HG03060 (cell line): ENCODE measurements around the gene PIK3IP1.
"Not testable (repeated sequence)": the region's sequence is repeated elsewhere in the genome, so short reads cannot be mapped to it uniquely, and the experiment has no call there.

Experiments used
- ATAC-seq: cut with Tn5 transposase; IDR thresholded peaks from one replicate; pipeline ENCODE4 v1.9.1; 2021; ENCODE audit warnings: low read depth, moderate number of reproducible peaks; ENCODE audit not compliant: unreplicated experiment

PIK3IP1 gene

DNA sequence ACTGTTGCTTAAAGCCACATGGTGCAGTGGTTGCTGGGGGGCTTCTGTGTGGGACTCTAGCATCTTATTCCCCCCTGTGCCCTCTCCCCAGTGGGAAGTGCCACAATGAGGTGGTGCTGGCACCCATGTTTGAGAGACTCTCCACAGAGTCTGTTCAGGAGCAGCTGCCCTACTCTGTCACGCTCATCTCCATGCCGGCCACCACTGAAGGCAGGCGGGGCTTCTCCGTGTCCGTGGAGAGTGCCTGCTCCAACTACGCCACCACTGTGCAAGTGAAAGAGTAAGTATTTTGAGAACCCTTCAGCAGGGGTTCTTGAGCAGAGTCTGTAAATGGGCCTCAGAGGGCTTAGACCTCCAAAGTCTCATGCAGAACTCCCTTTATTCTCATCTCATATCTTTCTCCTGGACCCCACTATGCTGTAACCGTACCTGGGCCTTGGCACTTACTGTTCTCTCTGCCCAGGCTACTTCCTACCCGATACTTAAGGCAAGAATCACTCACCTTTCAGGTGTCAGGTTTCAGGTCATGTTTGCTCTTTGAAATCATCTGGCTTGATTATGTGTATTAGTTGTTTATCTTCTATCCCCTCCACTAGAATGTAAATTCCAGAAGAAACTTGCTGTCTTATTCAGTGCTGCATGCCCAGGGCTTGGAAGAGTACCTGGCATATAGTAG, 32.4 kb downstream of the PIK3IP1 start:
- no peak for ATAC-seq

DNA sequence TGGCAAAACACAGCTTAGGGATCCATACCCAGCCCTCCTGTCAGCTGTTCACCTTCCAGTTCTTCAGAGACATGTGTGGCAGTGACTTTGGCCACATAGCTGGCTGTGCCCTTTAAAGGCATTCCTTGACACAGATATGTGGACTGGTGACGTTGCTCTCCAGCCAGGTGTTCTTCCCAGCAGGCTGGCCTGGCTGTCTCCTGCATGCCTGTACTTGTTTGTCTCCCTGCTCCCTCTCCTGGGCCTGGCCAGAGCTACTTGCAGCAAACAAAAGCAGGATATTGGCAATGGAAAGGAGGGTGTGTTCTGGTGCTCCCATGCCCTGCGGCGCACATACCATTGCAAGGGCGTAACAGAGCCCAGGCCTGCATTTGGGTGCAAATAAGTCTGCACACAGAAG, 38.3 kb downstream of the PIK3IP1 start:
- ATAC-seq, result no peak

DNA sequence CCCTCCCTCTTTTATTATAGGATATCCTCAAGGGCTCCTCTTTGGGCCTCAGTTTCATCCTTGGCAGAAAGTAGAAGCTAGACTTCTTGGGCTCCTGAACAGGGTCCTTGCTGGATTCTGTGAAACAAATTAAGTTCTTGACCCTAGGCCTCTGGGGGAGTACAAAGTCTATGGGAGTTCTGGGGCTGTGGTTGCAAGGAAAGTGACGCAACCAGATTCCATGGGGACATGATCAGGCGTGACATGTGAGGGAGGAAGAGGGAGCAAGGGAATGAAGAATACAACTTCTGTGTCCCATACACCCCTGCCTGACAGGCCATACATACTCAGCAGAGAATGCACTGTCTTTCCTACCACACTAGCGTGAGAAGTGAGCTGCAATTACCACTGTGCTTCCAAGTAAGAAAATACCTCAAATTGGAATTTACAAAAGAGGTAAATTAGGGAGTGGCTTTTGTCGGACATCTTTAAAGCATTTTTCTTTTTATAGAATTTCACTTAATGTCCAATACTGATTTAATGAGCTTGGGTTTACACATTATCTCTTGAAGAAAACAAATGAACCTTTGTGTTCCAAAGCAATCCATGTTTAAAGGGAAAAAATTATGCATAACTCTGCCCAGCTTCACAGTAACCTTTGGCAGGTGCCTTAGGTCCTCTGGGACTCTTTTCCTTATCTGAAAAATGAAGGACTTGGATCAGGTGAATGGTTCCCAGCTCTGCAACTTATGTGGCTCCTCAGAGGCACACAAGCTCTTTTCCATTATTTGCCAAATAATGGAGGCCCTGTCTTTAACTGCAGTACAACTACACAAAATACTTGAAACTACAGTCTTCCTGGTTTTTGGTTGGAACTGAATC, 41.3 kb downstream of the PIK3IP1 start:
- ATAC-seq, result no peak

DNA sequence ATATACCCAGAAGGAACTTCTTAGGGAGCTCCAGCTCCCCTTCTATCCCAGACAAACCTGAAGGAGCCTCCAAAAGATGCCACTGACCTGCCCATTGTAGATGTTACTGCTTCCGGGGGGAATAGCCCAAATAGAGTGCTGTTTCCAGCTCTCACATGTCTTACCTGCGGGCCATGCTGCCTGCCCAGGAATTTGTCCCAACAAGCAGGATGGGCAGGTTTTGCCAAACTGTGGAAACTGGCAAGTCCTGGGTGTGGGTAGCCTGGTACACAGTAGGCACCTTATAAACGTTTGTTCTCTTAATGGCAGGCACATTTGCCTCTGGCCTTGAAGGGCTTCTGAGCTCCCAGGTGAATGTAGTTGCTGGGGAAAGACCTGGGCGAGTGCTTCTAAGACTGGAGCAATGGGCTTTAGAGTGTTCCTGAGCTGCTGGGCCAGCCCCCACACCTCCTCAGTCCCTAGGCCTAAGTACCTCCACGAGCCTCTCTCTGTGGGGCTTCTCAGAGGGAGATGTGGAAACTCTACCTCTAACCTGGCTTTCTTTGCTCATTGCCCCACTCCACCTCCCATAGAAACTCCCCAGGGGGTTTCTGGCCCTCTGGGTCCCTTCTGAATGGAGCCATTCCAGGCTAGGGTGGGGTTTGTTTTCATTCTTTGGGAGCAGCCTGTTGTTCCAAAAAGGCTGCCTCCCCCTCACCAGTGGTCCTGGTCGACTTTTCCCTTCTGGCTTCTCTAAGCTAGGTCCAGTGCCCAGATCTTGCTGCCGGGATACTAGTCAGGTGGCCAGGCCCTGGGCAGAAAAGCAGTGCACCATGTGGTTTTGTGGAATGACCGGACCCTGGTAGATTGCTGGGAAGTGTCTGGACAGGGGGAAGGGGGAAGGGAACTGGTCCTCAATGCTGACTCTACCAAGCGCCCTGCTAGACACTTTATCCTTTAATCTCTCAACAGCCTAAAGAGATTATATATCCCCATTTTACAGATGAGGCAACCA, 43.0 kb downstream of the PIK3IP1 start:
- ATAC-seq, result no peak

DNA sequence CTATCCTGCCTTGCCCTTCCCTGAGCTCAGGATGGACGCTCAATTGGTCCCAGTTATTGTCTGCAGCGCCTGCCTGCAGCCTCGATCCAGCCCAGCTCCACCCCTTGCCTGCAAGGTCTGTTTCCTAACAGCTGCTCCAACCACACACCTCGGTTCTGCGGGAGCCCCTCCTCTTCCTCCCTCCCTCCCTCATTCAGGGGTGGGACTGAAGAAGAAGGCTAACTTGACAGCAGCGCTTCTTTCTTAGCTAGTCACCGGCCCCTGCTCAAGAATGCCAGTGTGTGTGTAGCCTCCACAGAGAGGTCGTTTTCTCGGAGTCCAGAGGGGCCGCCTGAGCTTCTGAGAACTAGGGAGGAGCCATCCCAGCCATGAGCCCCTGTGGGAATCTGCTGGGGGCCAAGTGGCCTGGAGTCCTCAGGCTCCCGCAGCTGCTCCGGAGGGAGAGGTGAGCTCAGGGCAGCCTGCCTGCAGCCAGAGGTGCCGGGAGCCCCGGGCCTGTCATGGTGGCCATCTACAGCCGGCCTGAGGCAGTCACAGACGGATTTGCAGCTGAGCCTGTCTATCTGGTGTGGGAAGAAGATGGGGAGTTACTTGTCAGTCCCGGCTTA, 44.0 kb downstream of the PIK3IP1 start:
- no peak for ATAC-seq

DNA sequence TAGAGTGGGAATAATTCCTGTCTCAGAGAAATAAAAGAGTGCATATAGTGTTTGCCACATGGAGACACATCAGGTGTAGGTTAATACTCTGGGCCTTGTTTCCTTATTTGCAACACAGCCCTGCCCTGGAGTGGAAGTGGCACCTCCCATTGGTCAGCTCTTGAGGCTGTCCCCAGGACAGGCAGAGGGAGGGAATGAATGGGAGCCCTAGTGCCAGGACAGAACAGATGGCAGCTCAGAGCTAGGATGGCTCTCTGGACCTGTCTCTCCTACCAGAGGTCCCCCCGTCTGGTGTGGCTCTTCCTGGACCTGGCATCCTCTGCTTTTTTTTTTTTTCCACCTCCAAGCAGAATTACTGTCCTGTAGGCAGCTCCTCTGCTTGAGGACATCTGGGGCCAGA, 44.6 kb downstream of the PIK3IP1 start:
- ATAC-seq, result no peak

DNA sequence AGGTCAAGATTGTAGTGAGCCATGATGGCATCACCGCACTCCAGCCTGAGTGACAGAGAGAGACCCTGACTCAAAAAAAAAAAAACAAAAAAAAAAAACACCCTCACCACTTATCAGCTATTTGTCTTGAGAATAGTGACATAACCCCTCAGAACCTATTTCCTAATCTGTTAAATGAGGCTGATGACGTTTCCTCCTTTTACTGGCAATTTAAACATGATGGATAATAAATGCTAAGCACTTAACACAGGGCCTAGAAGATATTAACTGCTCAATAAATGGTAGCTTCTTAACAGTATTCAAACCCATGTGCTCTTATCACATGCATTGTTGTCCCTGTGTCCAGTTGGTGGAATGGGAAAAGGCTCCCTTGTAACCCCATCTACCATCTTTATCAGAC, 45.6 kb downstream of the PIK3IP1 start:
- no peak for ATAC-seq

DNA sequence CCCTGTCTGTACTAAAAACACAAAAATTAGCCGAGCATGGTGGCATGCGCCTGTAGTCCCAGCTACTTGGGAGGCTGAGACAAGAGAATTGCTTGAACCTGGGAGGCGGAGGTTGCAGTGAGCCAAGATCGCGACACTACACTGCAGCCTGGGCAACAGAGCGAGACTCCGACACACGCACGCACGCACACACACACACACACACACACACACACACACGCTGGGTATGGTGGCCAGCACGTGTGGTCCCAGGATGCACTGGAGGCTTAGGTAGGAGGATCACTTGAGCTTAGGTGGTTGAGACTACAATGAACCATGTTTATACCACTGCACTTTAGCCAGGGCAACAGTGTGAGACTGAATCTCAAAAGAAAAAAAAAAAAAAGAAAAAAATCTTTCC, 46.3 kb downstream of the PIK3IP1 start:
- ATAC-seq, result not testable (repeated sequence)

DNA sequence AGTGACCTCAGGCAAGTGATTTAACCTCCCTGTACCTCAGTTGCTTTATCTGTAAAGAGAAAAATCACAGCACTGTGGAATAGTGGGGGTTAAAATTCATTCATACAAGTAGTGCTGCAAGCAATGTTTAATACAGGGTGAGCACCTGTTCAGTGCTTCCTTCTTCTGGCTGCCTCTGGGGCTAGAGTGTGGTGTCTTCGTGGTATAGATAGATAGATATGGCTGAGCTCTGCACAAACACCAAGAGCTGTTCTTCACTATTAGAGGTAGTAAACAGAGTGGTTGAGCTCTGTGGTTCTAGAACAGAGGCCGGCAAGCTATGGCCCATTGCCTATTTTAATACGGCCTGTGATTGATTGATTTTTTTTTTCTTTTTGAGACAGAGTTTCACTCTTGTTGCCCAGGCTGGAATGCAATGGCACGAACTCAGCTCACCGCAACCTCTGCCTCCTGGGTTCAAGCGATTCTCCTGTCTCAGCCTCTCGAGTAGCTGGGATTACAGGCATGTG, 47.3 kb downstream of the PIK3IP1 start:
- no peak for ATAC-seq

DNA sequence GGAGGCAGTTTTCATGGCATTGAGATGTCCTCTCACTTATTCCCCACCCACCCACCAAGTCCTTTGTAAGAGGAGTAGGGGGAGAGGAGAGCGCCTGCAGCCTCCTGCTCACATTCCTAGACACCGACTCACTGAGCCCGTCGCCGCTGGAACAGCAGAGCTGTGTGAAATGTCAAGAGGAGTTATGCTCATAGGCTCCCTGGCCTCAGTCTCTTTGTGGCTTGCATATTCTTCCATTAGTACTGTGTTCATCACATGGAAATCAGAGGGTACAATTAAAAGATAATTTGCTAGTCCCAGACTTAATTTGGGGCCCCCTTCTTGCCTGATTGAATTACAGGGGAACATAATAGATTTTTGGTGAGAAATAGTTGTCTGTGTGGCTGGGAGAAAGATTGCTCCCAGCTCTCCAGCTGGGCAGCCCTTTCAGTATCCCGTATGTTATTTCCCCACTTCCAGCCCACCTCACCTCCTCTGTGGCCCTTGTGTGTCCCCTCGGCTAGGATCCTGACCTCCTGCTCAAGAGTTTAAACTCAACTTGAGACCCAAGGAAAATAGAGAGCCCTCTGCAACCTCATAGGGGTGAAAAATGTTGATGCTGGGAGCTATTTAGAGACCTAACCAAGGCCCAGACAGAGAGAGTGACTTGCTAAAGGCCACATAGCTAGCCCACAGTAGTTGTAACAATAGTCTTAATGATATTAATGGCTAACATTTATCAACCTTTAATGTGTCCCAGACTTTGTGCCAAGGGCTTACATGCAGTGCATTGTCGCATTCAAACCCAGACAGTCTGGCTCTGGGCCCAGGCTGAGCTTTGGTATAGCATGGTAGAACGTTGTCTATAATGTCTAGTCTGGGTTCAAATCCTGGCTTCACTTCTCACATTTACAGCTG, 48.0 kb downstream of the PIK3IP1 start:
- no peak for ATAC-seq

DNA sequence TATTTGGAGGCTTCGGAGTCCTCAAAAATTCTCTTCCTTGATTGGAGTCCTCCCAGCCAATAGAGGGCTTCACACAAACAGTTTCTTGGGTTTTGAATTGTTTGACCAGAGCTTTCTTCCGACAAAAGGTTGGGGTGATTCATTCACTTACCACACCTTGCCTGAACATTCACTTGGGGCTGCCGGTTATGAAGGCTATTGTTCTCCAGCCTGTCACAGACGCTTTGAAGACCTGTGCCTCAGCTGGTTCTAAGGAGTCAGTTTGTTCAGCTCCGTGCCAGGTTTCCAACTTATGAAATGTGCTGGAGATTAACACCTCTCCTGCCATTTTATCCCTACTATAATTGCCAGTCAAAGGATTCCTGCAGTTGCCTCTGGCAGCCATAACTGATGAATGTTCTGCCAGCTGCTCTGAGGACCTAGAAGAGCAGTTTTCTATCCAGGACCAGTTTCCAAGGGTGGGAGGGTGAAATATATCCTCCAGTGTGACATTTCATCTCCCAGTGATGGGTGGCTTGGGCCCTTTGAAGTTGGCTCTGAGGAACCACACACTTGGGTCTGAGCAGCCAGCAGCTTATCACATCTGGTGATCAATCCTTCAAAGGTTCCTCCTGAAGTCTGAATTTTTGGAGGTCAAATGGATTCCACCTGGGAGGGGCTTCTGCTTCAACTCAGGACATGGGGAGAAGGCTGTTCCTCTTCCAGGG, 48.8 kb downstream of the PIK3IP1 start:
- no peak for ATAC-seq

DNA sequence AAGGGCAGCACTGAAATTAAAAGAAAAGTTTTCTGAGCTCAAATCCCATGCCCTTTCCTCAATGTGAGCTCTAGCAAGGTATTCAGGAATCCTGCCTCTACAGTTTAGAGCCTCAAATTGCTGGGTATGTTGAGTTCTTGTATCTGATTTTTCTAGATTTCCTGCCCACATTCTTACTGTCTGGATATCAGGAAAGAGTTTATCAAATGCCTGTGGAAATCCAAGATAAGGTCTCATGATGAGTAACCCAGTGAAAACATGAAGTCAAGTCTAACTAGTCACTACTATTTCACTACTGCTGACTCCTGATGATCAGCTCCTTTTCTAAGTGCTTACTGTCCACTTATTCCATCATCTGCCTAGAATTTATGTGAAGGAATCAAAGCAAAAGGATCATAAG, 50.4 kb downstream of the PIK3IP1 start:
- ATAC-seq, result no peak

DNA sequence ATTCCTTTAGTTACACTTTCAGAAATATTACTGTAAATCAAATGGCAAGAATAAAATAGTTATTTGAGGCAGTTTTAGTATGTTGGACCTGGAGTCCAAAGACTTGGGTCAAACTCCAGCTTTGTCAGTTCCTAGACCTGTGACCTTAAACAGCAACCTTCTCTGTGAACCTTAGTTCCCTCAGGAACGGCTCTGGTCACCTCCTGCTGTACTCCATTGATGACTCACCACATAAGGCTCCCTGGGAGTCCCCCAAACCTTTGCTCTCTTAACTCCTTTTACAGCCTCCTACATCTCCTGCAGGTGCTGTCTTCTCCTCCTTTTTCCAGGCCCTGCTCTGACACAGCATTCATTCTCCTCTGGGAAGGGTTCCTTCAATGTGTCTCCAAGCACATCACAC, 51.1 kb downstream of the PIK3IP1 start:
- ATAC-seq, result no peak

DNA sequence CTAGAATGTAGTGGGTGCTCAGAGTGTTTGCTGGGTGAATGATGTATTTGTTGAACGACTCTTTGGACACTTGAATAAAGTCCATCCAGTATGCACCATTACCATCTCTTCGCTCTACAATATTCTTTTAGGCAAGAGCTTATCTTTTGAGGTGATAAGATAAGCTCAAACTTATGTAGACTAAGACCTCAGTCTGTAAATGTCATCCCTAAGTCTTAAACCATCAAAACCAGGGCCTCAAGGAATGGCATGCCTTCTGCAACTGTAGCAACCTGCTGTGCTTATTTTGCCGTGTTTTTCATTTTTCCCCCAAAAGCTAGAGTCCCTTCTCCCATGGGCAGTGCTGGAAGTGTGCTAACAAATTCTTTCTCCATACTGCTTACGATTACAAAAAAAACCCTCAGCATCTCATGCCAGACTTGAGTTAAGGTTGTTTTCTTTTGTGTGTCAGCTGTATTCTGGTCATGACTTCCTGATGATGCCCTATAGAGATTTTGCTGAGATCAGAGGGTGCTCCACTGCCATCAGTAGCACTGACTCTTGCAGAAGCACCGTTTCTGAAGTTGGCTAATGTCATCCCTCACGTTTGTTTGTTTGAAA, 52.4 kb downstream of the PIK3IP1 start:
- ATAC-seq, result no peak

DNA sequence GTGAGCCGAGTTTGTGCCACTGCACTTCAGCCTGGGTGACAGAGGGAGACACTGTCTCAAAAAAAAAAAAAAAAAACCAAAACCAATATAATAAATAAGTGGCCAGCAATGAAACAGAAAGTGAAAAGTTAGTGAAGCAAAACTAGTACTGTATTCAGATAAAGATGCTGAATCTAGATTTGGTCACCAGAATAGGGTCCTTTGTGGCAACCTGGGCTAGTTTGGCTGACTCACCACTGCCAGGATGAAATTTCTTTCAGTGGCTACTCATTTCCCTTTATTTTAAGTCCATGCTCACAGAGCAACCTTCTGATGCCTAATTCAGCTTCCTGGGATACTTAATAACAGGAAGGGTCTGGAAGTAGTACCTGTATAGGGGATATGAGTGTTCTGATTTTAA, 54.2 kb downstream of the PIK3IP1 start:
- no peak for ATAC-seq

DNA sequence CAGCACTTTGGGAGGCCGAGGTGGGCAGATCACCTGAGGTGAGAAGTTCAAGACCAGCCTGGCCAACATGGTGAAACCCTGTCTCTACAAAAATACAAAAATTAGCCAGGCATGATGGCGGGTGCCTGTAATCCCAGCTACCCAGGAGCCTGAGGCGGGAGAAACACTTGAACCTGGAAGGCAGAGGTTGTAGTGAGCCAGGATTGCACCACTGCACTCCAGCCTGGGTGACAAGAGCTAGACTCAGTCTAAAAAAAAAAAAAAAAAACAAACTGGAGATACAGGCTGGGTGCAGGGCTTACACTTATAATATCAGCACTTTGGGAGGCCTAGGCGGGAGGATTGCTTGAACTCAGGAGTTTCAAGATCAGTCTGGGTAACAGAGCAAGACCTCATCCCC, 56.2 kb downstream of the PIK3IP1 start:
- ATAC-seq, result not testable (repeated sequence)

DNA sequence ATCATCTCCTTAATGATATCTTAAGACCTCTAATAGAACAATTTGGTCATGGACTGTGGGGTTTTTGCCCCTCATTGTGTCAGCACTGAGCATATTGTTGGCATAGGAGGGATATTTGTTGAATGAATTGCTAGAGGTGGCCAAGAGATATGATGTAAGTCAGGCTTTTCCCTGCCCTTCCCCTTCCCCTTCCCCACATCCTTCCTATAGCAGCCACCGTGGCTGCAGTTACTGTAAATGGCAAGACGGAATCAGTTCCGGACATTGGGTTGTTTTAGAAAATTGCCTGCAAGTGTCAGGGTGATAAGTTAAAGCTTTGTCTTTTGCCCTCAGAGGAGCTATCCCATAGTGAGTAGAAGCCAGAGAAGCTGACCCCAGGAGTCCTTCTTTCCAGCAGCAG, 57.2 kb downstream of the PIK3IP1 start:
- ATAC-seq, result no peak

DNA sequence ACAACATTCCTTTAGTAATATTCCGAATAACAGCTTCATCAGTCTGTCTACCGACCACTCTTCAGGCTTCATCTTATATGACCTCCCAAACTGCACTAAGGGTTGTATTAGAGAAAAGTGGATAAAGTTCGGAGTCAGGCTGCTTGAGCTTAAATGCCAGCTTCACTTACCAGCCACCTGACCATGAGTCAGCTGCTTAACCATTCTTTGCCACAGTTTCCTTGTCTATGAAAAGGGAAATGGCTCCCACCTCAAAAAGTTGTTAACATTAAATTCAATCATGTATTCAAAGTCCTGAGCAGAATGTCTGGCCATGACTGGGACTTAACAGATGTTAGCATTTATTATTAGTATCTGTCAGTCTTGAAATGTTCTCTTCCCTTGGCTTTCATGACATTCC, 59.3 kb downstream of the PIK3IP1 start:
- no peak for ATAC-seq
